ENCODE data around the gene SDF2. TPM values are rescaled to one million over a fixed set of nuclear protein-coding genes. Genes with fewer than 3 reads are reported as not detected.

SDF2 gene
- total RNA-seq, 2 donors from 2014 or later: 43.5 to 46.2 TPM

GRCh38 chr17:28655160-28655559 is 6.5 kb downstream of the SDF2 start:
- DNase-seq (ENCODE audit: low spot score in 2 of 2) (no peak), ATAC-seq (peak; percentile 63 to 79)
- Mint-ChIP-seq H3K9me3 (no peaks in the 10 kb centered on the region), H3K36me3 (peaks cover 5 to 6% of the 10 kb centered on the region in 2 donors), H3K27ac (peak overlapping the region in 1 of 2 donors; percentile 19)

GRCh38 chr17:28648698-28649097 is 13.0 kb downstream of the SDF2 start:
- Mint-ChIP-seq H3K9me3 (no peaks in the 10 kb centered on the region), H3K27ac (peak overlapping the region in 1 of 2 donors; percentile 9), H3K36me3 (peaks cover 8 to 15% of the 10 kb centered on the region in 2 donors)
- DNase-seq (ENCODE audit: low spot score in 2 of 2) (no peak), ATAC-seq (no peak)

- Mint-ChIP-seq H3K9me3 (no peaks in the 10 kb centered on the region), H3K36me3 (peaks cover 21 to 26% of the 10 kb centered on the region in 2 donors), H3K27ac (peak overlapping the region; percentile 65 to 95)
- ATAC-seq: no peak
- DNase-seq (ENCODE audit: low spot score in 2 of 2): peak in 1 of 2 donors; percentile 5
Observed at GRCh38 chr17:28646039-28646754, 15.5 kb downstream of the SDF2 start.

- Mint-ChIP-seq H3K27ac (peak overlapping the region; percentile 65 to 95), H3K36me3 (peaks cover 22 to 28% of the 10 kb centered on the region in 2 donors), H3K9me3 (no peaks in the 10 kb centered on the region)
- ATAC-seq: no peak
- peak in 1 of 2 donors; percentile 16 for DNase-seq (ENCODE audit: low spot score in 2 of 2)
Observed at GRCh38 chr17:28645576-28645939, 16.1 kb downstream of the SDF2 start.

- Mint-ChIP-seq H3K36me3 (peaks cover 27 to 32% of the 10 kb centered on the region in 2 donors), H3K27ac (peak within 1 kb of the TSS; percentile 89 to 95), H3K9me3 (no peaks in the 10 kb centered on the region)
- ATAC-seq (peak; percentile 98 to 99), DNase-seq (ENCODE audit: low spot score in 2 of 2) (peak; percentile 91 to 94)
Observed at GRCh38 chr17:28644787-28645575, 16.7 kb downstream of the SDF2 start, which contains the start of gene BLTP2. TSS of gene BLTP2 (minus strand) at chr17:28645158. CDS start at chr17:28645056, 102 bp downstream.

GRCh38 chr17:28643983-28644786 is 17.5 kb downstream of the SDF2 start:
- H3K9me3 Mint-ChIP-seq: no peaks in the 10 kb centered on the region
- ATAC-seq: peak; percentile 0 to 1
- H3K36me3 Mint-ChIP-seq: peaks cover 32 to 37% of the 10 kb centered on the region in 2 donors
- H3K27ac Mint-ChIP-seq: peak overlapping the region; percentile 89 to 95
- peak in 1 of 2 donors; percentile 23 for DNase-seq (ENCODE audit: low spot score in 2 of 2)

GRCh38 chr17:28641579-28641978 is 20.1 kb downstream of the SDF2 start:
- ATAC-seq: no peak
- H3K36me3 Mint-ChIP-seq: peaks cover 42 to 57% of the 10 kb centered on the region in 2 donors

GRCh38 chr17:28635506-28635905 is 26.2 kb downstream of the SDF2 start:
- Mint-ChIP-seq H3K9me3 (no peaks in the 10 kb centered on the region), H3K36me3 (peaks cover 32 to 48% of the 10 kb centered on the region in 2 donors), H3K27ac (no peak overlapping the region)
- DNase-seq (ENCODE audit: low spot score in 2 of 2) (no peak), ATAC-seq (no peak)

More at GRCh38 chr17:28641579-28641978, 20.1 kb downstream of the SDF2 start:
- DNase-seq (ENCODE audit: low spot score in 2 of 2): no peak
- H3K9me3 Mint-ChIP-seq: no peaks in the 10 kb centered on the region
- peak overlapping the region in 1 of 2 donors; percentile 85 for H3K27ac Mint-ChIP-seq

GRCh38 chr17:28634206-28634865 is 27.4 kb downstream of the SDF2 start:
- Mint-ChIP-seq H3K36me3 (peaks cover 25 to 40% of the 10 kb centered on the region in 2 donors), H3K9me3 (no peaks in the 10 kb centered on the region), H3K27ac (no peak overlapping the region)
- DNase-seq (ENCODE audit: low spot score in 2 of 2) (no peak), ATAC-seq (no peak)

- Mint-ChIP-seq H3K27ac (peak overlapping the region; percentile 49 to 58), H3K9me3 (no peaks in the 10 kb centered on the region), H3K36me3 (peaks cover 6 to 15% of the 10 kb centered on the region in 2 donors)
- ATAC-seq (no peak), DNase-seq (ENCODE audit: low spot score in 2 of 2) (no peak)
Observed at GRCh38 chr17:28626818-28627217, 34.9 kb downstream of the SDF2 start.

GRCh38 chr17:28624148-28624547 is 37.6 kb downstream of the SDF2 start:
- no peak for DNase-seq (ENCODE audit: low spot score in 2 of 2)
- no peak for ATAC-seq
- Mint-ChIP-seq H3K27ac (no peak overlapping the region), H3K9me3 (no peaks in the 10 kb centered on the region), H3K36me3 (peaks cover 6 to 22% of the 10 kb centered on the region in 2 donors)

GRCh38 chr17:28623696-28624095 is 38.0 kb downstream of the SDF2 start:
- H3K27ac Mint-ChIP-seq: no peak overlapping the region
- peaks cover 6 to 22% of the 10 kb centered on the region in 2 donors for H3K36me3 Mint-ChIP-seq
- ATAC-seq: no peak
- no peaks in the 10 kb centered on the region for H3K9me3 Mint-ChIP-seq
- no peak for DNase-seq (ENCODE audit: low spot score in 2 of 2)

- Mint-ChIP-seq H3K27ac (no peak overlapping the region), H3K36me3 (peaks cover 3 to 17% of the 10 kb centered on the region in 2 donors), H3K9me3 (no peaks in the 10 kb centered on the region)
- ATAC-seq: no peak
- DNase-seq (ENCODE audit: low spot score in 2 of 2): no peak
Observed at GRCh38 chr17:28622186-28622585, 39.5 kb downstream of the SDF2 start.

GRCh38 chr17:28620010-28620409 is 41.7 kb downstream of the SDF2 start:
- Mint-ChIP-seq H3K9me3 (no peaks in the 10 kb centered on the region), H3K27ac (no peak overlapping the region), H3K36me3 (peaks cover 4 to 17% of the 10 kb centered on the region in 2 donors)
- DNase-seq (ENCODE audit: low spot score in 2 of 2) (no peak), ATAC-seq (no peak)

- Mint-ChIP-seq H3K36me3 (peaks cover 4 to 17% of the 10 kb centered on the region in 2 donors), H3K27ac (no peak overlapping the region), H3K9me3 (no peaks in the 10 kb centered on the region)
- ATAC-seq (no peak), DNase-seq (ENCODE audit: low spot score in 2 of 2) (no peak)
Observed at GRCh38 chr17:28618464-28618863, 43.2 kb downstream of the SDF2 start.

GRCh38 chr17:28616281-28616680 is 45.4 kb downstream of the SDF2 start:
- DNase-seq (ENCODE audit: low spot score in 2 of 2): no peak
- no peak for ATAC-seq
- Mint-ChIP-seq H3K9me3 (no peaks in the 10 kb centered on the region), H3K27ac (no peak overlapping the region), H3K36me3 (peaks cover 4 to 13% of the 10 kb centered on the region in 2 donors)
